ENCODE data around the gene MPZ.

The MPZ gene

GRCh38 chr1:161342821-161343220, 33.1 kb upstream of the MPZ start:
- TF ChIP-seq REST (IDR thresholded peaks at IDR 0.05; ENCODE audit: insufficient read depth in 1 of 2, low read depth in 2 of 2, low read length in 2 of 2) = no peak
- TF ChIP-seq POLR2AphosphoS5 (IDR thresholded peaks at IDR 0.05; ENCODE audit: low read depth, low read length) = no peak
- TF ChIP-seq FOXP2 (optimal IDR thresholded peaks at IDR 0.05; ENCODE audit: borderline replicate concordance, extremely low read depth, extremely low read length, insufficient read depth) = no peak
- TF ChIP-seq TAF1 (IDR thresholded peaks at IDR 0.05; ENCODE audit: borderline replicate concordance, insufficient read depth, low read length) = no peak
- TF ChIP-seq SIN3A (IDR thresholded peaks at IDR 0.05; ENCODE audit: borderline replicate concordance, insufficient read depth, low read length) = no peak

- TF ChIP-seq SIN3A (IDR thresholded peaks at IDR 0.05; ENCODE audit: borderline replicate concordance, insufficient read depth, low read length) = no peak
- no peak for TF ChIP-seq REST (IDR thresholded peaks at IDR 0.05; ENCODE audit: insufficient read depth in 1 of 2, low read depth in 2 of 2, low read length in 2 of 2)
- no peak for TF ChIP-seq FOXP2 (optimal IDR thresholded peaks at IDR 0.05; ENCODE audit: borderline replicate concordance, extremely low read depth, extremely low read length, insufficient read depth)
Measured at GRCh38 chr1:161342177-161342576, 32.4 kb upstream of the MPZ start.

GRCh38 chr1:161335796-161336195, 26.0 kb upstream of the MPZ start:
- no peak for TF ChIP-seq SIN3A (IDR thresholded peaks at IDR 0.05; ENCODE audit: borderline replicate concordance, insufficient read depth, low read length)

- TF ChIP-seq FOXP2 (optimal IDR thresholded peaks at IDR 0.05; ENCODE audit: borderline replicate concordance, extremely low read depth, extremely low read length, insufficient read depth) (no peak), SIN3A (IDR thresholded peaks at IDR 0.05; ENCODE audit: borderline replicate concordance, insufficient read depth, low read length) (no peak), POLR2AphosphoS5 (IDR thresholded peaks at IDR 0.05; ENCODE audit: low read depth, low read length) (no peak), REST (IDR thresholded peaks at IDR 0.05; ENCODE audit: insufficient read depth in 1 of 2, low read depth in 2 of 2, low read length in 2 of 2) (no peak), TAF1 (IDR thresholded peaks at IDR 0.05; ENCODE audit: borderline replicate concordance, insufficient read depth, low read length) (no peak)
Measured at GRCh38 chr1:161333166-161333565, 23.4 kb upstream of the MPZ start.

- TF ChIP-seq FOXP2 (optimal IDR thresholded peaks at IDR 0.05; ENCODE audit: borderline replicate concordance, extremely low read depth, extremely low read length, insufficient read depth) (no peak), SIN3A (IDR thresholded peaks at IDR 0.05; ENCODE audit: borderline replicate concordance, insufficient read depth, low read length) (no peak), TAF1 (IDR thresholded peaks at IDR 0.05; ENCODE audit: borderline replicate concordance, insufficient read depth, low read length) (no peak), REST (IDR thresholded peaks at IDR 0.05; ENCODE audit: insufficient read depth in 1 of 2, low read depth in 2 of 2, low read length in 2 of 2) (no peak), POLR2AphosphoS5 (IDR thresholded peaks at IDR 0.05; ENCODE audit: low read depth, low read length) (no peak)
Measured at GRCh38 chr1:161330346-161330745, 20.6 kb upstream of the MPZ start.

Measured in PFSK-1 (cell line).